ENCODE data around the gene PGPEP1. TPM values are rescaled to one million over a fixed set of nuclear protein-coding genes. Genes with fewer than 3 reads are reported as not detected.
A peak's percentile ranks its signal among the peaks of the same experiment; 100 is the strongest.
"Not testable (repeated sequence)": the region's sequence is repeated elsewhere in the genome, so short reads cannot be mapped to it uniquely, and the experiment has no call there.

Gene PGPEP1
- total RNA-seq, 8 experiments from 2014 or later = 8.2 to 42.8 (median 17.1) TPM

DNA sequence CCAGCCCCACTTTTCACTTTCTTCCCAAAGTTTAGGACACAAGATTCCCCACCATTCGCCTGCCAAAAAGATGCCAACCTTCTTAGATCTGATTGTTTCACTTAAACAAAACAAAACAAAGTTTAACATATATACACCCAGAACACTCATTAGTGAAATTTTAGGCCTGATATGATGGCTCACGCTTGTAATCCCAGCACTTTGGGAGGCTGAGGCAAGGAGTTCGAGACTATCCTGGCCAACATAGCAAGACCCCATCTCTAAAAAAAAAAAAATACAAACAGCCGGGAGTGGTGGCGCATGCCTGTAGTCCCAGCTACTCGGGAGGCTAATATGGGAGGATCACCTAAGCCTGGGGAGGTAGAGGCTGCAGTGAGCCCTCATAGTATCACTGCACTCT lies 4.9 kb downstream of the PGPEP1 start:
- in situ Hi-C loops (cut with MboI; ENCODE audit: low pct_unique_long_range_greater_than_20kb in 2 of 9, low sequenced_read_pairs in 9 of 9, unreplicated experiment in 9 of 9) = no loop called here
- ATAC-seq (replicated peaks in 6 of 8) = no peak
- WGBS, 10 experiments = 86 to 100% (median 96%) methylated on average over 1 to 6 of the region's 6 CpGs; no CpG with 5 or more reads in 2 of the 10 experiments
- Histone ChIP-seq H3K4me1 (replicated peaks in 1 of 2) (peaks cover 8 to 24% of the 10 kb centered on the region in 2 donors), H3K27ac (peak overlapping the region; percentile 43 to 81), H3K4me3 (no peak overlapping the region)

- Histone ChIP-seq H3K4me3 (no peak overlapping the region), H3K4me1 (replicated peaks in 1 of 2) (peaks cover 8 to 22% of the 10 kb centered on the region in 2 donors), H3K27ac (no peak overlapping the region)
- ATAC-seq (replicated peaks in 6 of 8) = peak in 2 of 8 experiments; percentile 38 to 65
- in situ Hi-C loops (cut with MboI; ENCODE audit: low pct_unique_long_range_greater_than_20kb in 2 of 9, low sequenced_read_pairs in 9 of 9, unreplicated experiment in 9 of 9) = no loop called here
- WGBS, 10 experiments = 53 to 100% (median 74%) methylated on average over 1 to 7 of the region's 8 CpGs; no CpG with 5 or more reads in 1 of the 10 experiments
Measured at GRCh38 chr19:18346091-18346490, 5.7 kb downstream of the PGPEP1 start.

DNA sequence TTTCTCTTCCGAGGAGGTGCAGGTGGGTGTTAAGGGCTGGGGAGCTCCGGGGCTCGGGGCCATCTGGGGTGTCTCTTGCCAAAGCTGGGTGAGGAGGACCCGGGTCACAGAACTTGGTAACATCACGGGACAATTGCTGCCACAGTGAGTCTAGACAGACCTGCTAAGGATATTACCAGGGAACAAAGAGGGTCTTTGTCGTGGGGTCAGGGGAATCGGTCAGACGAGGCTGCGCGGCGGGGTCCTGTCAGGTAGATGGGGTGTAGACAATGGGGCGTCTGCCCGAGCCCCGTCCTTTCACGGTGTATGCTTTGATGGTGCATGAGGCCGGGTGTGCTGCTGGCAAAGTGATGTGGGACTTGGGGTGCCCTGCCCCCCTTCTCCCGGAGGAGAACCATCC lies 7.8 kb downstream of the PGPEP1 start:
- no peak overlapping the region for H3K4me3 ChIP-seq
- no peak overlapping the region for H3K27ac ChIP-seq
- ATAC-seq (replicated peaks in 6 of 8) = no peak
- in situ Hi-C loops (cut with MboI; ENCODE audit: low pct_unique_long_range_greater_than_20kb in 2 of 9, low sequenced_read_pairs in 9 of 9, unreplicated experiment in 9 of 9) = no loop called here
- WGBS, 10 experiments = 68 to 100% (median 98%) methylated on average over 1 to 5 of the region's 17 CpGs; no CpG with 5 or more reads in 6 of the 10 experiments
- peaks cover 5 to 14% of the 10 kb centered on the region in 2 donors for H3K4me1 ChIP-seq (replicated peaks in 1 of 2)

GRCh38 chr19:18348818-18349339 lies 8.5 kb downstream of the PGPEP1 start:
- 28 to 100% (median 90%) methylated on average over 1 to 6 of the region's 6 CpGs; no CpG with 5 or more reads in 3 of the 10 experiments for WGBS, 10 experiments
- H3K4me3 ChIP-seq; ATAC-seq (replicated peaks in 6 of 8); in situ Hi-C loops (cut with MboI; ENCODE audit: low pct_unique_long_range_greater_than_20kb in 2 of 9, low sequenced_read_pairs in 9 of 9, unreplicated experiment in 9 of 9); H3K27ac ChIP-seq: not testable (repeated sequence)
- H3K4me1 ChIP-seq (replicated peaks in 1 of 2) = peaks cover 5 to 12% of the 10 kb centered on the region in 2 donors

DNA sequence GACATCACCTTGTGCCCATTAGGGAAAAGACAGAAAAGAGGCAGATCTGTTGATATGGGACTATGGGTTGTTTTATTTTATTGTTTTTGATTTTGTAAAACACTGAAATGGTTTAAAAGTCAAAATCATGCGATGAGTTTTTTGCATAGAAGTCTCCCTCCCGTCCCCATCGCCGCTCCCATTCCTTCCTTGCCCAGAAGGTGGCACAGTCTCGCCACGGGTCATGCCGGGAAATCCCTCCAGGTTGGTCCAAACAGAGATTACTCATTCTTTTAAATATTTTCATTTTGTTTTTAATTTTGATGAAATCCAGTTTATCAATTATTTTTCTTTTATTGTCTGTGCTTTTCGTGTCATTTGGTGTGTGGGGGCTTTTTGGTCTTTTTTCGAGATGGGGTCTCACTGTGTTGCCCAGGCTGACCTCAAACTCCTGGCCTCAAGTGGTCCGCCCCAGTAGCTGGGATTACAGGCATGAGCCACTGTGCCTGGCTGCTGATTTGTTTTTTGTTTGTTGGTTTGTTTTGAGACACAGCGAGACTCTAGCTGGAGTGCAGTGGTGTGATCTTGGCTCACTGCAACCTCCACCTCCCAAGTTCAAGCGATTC lies 9.2 kb downstream of the PGPEP1 start:
- ATAC-seq (replicated peaks in 6 of 8) = peak in 3 of 8 experiments; percentile 75 to 90 (median 80)
- in situ Hi-C loops (cut with MboI; ENCODE audit: low pct_unique_long_range_greater_than_20kb in 2 of 9, low sequenced_read_pairs in 9 of 9, unreplicated experiment in 9 of 9) = loop anchor here in 2 of 9 experiments (10.0 kb wide), 1 partner anchor 55 kb away; no protein-coding TSS in a partner anchor
- Histone ChIP-seq H3K4me3 (no peak overlapping the region), H3K4me1 (replicated peaks in 1 of 2) (peaks cover 5 to 6% of the 10 kb centered on the region in 2 donors), H3K27ac (no peak overlapping the region)
- 16 to 83% (median 60%) methylated on average over 1 to 12 of the region's 12 CpGs for WGBS, 10 experiments

GRCh38 chr19:18350490-18350889 lies 10.1 kb downstream of the PGPEP1 start:
- in situ Hi-C loops (cut with MboI; ENCODE audit: low pct_unique_long_range_greater_than_20kb in 2 of 9, low sequenced_read_pairs in 9 of 9, unreplicated experiment in 9 of 9) = loop anchor here in 2 of 9 experiments (10.0 kb wide), 1 partner anchor 54 kb away; no protein-coding TSS in a partner anchor
- H3K4me3 ChIP-seq = no peak overlapping the region
- no peak for ATAC-seq (replicated peaks in 6 of 8)
- no peak overlapping the region for H3K27ac ChIP-seq
- H3K4me1 ChIP-seq (replicated peaks in 1 of 2) = no peaks in the 10 kb centered on the region
- 0 to 96% (median 75%) methylated on average over 1 to 8 of the region's 9 CpGs; no CpG with 5 or more reads in 3 of the 10 experiments for WGBS, 10 experiments

DNA sequence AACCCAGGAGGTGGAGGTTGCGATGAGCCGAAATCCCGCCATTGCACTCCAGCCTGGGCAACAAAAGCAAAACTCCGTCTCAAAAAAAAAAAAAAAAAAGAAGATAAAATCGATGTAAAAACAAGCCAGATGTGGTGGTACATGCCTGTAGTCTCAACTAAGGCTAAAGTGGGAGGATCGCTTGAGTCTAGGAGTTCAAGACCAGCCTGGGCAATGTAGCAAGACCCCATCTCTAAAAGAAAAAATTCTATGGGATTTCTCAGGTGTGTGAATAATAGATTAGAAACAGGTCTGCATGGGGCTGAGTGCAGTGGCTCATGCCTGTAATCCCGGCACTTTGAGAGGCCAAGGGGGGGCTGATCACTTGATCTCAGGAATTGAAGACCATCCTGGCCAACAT lies 11.1 kb downstream of the PGPEP1 start:
- in situ Hi-C loops (cut with MboI; ENCODE audit: low pct_unique_long_range_greater_than_20kb in 2 of 9, low sequenced_read_pairs in 9 of 9, unreplicated experiment in 9 of 9) = loop anchor here in 2 of 9 experiments (10.0 kb wide), 1 partner anchor 53 kb away; no protein-coding TSS in a partner anchor
- Histone ChIP-seq H3K4me3 (no peak overlapping the region), H3K27ac (no peak overlapping the region), H3K4me1 (replicated peaks in 1 of 2) (no peaks in the 10 kb centered on the region)
- ATAC-seq (replicated peaks in 6 of 8) = no peak
- 80 to 100% (median 82%) methylated on average over 2 to 5 of the region's 7 CpGs; no CpG with 5 or more reads in 4 of the 10 experiments for WGBS, 10 experiments

- in situ Hi-C loops (cut with MboI; ENCODE audit: low pct_unique_long_range_greater_than_20kb in 2 of 9, low sequenced_read_pairs in 9 of 9, unreplicated experiment in 9 of 9) = loop anchor here in 2 of 9 experiments (10.0 kb wide), 1 partner anchor 51 kb away; no protein-coding TSS in a partner anchor
- H3K4me1 ChIP-seq (replicated peaks in 1 of 2) = no peaks in the 10 kb centered on the region
- ATAC-seq (replicated peaks in 6 of 8) = no peak
- no peak overlapping the region for H3K27ac ChIP-seq
- no peak overlapping the region for H3K4me3 ChIP-seq
- WGBS, 10 experiments = 50 to 100% (median 91%) methylated on average over 1 to 6 of the region's 8 CpGs; no CpG with 5 or more reads in 4 of the 10 experiments
Measured at GRCh38 chr19:18353378-18354005, 13.1 kb downstream of the PGPEP1 start.

- in situ Hi-C loops (cut with MboI; ENCODE audit: low pct_unique_long_range_greater_than_20kb in 2 of 9, low sequenced_read_pairs in 9 of 9, unreplicated experiment in 9 of 9) = loop anchor here in 2 of 9 experiments (10.0 kb wide), 1 partner anchor 50 kb away; no protein-coding TSS in a partner anchor
- 83 to 100% (median 100%) methylated on average over 1 to 4 of the region's 7 CpGs; no CpG with 5 or more reads in 2 of the 10 experiments for WGBS, 10 experiments
- H3K4me3 ChIP-seq; ATAC-seq (replicated peaks in 6 of 8); H3K27ac ChIP-seq; H3K4me1 ChIP-seq (replicated peaks in 1 of 2): not testable (repeated sequence)
Measured at GRCh38 chr19:18354743-18355142, 14.3 kb downstream of the PGPEP1 start.

DNA sequence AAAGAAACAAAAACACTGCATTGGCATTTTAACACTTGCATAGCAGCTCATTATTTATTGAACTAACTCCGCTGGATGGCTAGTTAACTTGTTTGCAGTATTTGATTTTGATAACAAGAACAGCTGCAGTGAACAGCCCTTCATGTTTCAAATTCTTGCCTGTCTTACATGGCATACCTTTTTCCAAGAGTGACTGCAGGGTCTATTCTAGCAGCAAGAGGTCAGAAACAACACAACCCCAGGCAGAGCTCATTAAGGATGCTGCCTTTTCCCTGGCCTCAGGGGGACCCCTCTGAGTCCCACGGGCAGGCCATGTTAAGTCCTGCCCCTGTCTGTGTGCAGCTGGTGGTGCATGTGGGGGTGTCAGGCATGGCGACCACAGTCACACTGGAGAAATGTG lies 16.6 kb downstream of the PGPEP1 start:
- no peaks in the 10 kb centered on the region for H3K4me1 ChIP-seq (replicated peaks in 1 of 2)
- H3K4me3 ChIP-seq = no peak overlapping the region
- 80 to 100% (median 100%) methylated on average over 1 of the region's 3 CpGs; no CpG with 5 or more reads in 2 of the 10 experiments for WGBS, 10 experiments
- no peak overlapping the region for H3K27ac ChIP-seq
- in situ Hi-C loops (cut with MboI; ENCODE audit: low pct_unique_long_range_greater_than_20kb in 2 of 9, low sequenced_read_pairs in 9 of 9, unreplicated experiment in 9 of 9) = loop anchor here in 2 of 9 experiments (10.0 kb wide), 1 partner anchor 48 kb away; no protein-coding TSS in a partner anchor
- no peak for ATAC-seq (replicated peaks in 6 of 8)

DNA sequence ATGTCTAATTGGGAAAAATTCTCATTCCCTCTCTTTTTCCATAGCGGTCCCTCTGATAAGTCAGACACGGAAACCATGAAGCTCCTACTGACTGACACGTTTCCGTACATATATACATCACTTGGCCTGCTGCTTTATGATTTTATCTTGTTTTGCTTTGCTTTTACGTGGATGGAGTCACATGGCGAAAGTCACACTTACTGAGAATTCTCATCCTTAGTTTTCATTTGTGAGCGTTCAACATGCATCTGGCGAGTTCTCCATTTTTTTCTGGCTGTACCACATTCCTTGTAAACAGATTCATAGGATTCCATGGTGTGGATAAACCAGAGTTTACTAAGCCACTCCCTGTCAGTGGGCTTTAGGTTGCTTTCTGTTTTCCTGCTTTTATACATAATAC lies 21.2 kb downstream of the PGPEP1 start:
- Histone ChIP-seq H3K4me1 (replicated peaks in 1 of 2) (peaks cover 21 to 26% of the 10 kb centered on the region in 2 donors), H3K4me3 (no peak overlapping the region), H3K27ac (no peak overlapping the region)
- in situ Hi-C loops (cut with MboI; ENCODE audit: low pct_unique_long_range_greater_than_20kb in 2 of 9, low sequenced_read_pairs in 9 of 9, unreplicated experiment in 9 of 9) = no loop called here
- 88 to 100% (median 95%) methylated on average over 2 to 8 of the region's 8 CpGs for WGBS, 10 experiments
- no peak for ATAC-seq (replicated peaks in 6 of 8)

DNA sequence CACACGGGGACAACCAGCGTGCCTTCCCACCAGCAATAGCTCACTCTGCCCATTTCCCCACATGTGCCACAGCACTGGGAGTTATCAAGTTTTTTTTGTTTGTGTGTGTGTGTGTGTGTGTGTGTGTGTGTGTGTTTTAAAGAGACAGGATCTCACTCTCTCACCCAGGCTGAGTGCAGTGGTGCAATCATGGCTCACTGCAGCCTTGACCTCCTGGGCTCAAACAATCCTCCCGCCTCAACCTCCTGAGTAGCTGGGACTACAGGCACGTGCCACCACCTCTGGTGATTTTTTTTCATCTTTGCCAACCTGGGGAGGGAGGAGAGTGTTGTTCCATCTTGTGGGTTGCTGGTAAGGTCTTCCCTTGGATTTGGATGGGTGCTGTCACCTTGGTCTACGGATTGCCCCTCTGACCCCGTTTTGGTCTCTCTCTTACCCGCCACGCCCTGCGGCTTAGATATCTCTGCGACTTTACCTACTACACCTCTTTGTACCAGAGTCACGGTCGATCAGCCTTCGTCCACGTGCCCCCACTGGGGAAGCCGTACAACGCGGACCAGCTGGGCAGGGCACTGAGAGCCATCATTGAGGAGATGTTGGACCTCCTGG lies 22.6 kb downstream of the PGPEP1 start:
- in situ Hi-C loops (cut with MboI; ENCODE audit: low pct_unique_long_range_greater_than_20kb in 2 of 9, low sequenced_read_pairs in 9 of 9, unreplicated experiment in 9 of 9) = no loop called here
- Histone ChIP-seq H3K4me3 (no peak overlapping the region), H3K4me1 (replicated peaks in 1 of 2) (peaks cover 21 to 26% of the 10 kb centered on the region in 2 donors), H3K27ac (no peak overlapping the region)
- no peak for ATAC-seq (replicated peaks in 6 of 8)
- 60 to 100% (median 96%) methylated on average over 1 to 15 of the region's 17 CpGs; no CpG with 5 or more reads in 3 of the 10 experiments for WGBS, 10 experiments

Data from motor neuron (in vitro differentiated cells).